NCI-H82 treated with DMSO at 0.1 percent for 48 hours (cell line): ENCODE data around the gene VEGFC.
A peak's percentile ranks its signal among the peaks of the same experiment; 100 is the strongest.

Experiments
- DNase-seq: peaks from one replicate; lab custom pipeline; 2025; ENCODE audit not compliant: unreplicated experiment; lab: John Stamatoyannopoulos, UW

The VEGFC gene, protein sequence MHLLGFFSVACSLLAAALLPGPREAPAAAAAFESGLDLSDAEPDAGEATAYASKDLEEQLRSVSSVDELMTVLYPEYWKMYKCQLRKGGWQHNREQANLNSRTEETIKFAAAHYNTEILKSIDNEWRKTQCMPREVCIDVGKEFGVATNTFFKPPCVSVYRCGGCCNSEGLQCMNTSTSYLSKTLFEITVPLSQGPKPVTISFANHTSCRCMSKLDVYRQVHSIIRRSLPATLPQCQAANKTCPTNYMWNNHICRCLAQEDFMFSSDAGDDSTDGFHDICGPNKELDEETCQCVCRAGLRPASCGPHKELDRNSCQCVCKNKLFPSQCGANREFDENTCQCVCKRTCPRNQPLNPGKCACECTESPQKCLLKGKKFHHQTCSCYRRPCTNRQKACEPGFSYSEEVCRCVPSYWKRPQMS

DNA sequence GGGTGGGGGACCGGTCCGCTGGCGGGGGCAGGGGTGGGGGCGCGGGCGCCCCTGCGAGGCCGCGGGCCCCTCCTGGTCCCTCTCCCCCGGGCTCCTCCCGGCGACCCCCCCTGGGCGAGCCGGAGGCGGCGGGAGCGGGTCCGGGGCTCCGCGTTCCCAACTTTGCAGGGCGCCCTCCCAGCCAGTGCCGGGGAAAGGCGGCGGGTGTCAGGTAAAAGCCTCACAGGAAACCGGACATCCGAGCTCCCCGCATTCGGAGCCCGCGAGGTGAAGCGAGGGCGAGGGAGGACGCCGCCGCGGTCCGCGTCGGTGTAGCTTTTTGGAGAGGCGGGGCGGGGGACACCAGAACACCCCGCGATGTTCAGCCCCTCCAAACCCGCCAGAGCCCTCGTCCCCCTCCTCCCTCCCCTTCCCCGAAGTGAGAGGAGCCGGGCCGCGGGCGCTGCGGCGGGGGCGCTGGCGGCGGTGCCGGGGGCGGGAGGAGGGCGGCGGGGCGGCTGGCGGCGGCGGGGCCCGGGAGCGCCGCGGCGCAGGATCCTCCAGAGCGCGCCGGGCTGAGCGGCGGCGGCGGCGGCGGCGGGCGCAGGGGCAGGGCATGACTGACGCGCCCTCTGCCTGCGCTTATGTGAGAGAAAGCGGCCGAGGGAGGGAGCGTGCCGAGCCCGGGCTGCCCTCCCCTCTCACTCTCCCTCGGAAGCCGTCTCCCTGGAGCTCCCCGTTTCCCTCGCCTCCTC, at the start of gene VEGFC:
Gene VEGFC, minus strand, starts transcription at position 597 of the 734 bp plus-strand sequence. CDS start 611 bp downstream, outside the sequence.
- no peak for DNase-seq

DNA sequence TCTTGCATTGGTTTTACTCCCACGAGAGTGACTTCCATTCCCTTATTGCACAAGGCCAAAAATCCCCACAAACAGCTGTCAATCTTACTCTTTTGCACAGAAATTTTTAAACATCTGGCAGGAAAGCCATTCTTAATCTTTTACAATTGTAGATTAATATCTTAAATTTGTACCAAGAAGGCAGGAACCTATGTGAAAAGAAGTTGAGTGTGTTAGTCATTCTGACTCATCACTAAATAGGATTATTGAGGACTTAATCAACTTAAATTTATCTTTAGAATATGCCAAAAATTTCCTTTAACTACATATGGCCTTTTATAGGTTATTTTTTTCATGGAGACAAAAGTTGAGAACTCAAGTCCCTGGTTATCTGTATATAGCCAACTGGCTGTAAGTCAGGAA, 49.0 kb upstream of the VEGFC start:
- peak; percentile 75 for DNase-seq

DNA sequence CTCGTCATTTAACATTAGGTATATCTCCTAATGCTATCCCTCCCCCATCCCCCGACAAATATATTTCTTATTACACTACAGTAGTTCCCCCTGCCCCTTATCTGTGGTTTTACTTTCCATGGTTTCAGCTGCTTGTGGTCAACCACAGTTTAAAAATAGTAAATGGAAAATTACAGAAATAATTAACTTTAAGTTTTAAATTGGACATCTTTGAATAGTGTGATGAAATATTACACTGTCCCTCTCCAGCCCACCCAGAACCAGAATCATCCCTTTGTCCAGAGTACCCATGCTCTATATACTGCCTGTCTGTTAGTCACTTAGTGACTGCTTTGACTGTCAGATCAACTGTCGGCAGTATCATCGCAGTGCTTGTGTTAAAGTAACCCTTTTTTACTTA, 47.4 kb upstream of the VEGFC start:
- DNase-seq, result no peak

DNA sequence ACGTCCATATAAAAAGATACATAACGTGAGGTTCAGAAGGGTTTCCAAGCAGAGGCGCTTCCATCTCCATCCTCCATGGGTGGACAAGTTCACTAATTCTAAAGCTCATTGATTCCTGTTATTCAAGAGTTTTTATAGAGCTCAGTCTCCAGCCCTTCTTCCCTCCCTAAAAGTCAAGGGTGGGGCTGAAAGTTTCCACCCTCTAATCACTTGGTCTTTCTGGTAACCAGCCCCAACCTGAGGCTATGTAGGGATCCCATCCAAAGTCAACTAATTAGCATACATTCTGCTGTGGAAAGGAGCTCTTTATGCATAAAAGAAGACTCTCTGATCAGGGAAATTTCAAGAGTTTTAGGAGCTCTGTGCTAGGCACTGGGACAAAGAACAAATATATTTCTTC, 46.9 kb upstream of the VEGFC start:
- no peak for DNase-seq

DNA sequence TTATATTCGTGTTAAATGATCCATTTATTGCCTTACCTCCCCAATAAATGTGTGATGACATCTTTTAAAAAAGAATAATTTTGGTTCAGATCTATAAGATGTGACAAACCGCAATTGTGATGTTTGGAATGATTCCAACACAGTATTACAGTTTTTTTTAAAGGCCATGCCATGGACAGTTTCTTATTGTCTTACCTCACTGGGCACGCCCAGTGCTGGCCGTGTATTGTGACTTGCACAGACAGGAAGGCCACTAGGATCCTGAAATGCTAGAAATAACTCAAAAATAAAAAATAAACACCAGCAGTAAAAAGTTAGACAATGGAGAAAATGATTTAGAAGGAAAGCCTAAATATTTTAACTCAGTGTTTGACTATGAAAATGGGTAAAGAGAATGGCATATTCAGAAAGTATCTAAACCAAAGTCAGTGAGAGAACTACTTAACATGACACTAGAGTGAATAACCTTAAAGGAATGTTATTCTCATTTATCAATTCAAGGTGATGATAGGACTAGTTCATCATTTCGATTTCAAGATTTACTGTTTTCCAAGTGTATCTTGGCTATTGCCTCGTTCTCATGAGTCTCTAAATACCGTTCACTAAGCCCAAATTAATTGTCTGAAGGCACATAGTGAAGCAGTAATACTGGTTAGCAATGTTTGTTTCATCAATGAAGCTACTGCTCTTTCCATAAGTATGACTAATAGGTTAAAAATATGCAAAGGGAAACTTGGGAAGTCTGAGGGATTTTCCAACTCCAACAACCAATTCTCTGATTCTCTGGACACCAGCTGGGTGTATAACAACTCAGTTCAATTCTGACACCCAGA, 46.1 kb upstream of the VEGFC start:
- no peak for DNase-seq

DNA sequence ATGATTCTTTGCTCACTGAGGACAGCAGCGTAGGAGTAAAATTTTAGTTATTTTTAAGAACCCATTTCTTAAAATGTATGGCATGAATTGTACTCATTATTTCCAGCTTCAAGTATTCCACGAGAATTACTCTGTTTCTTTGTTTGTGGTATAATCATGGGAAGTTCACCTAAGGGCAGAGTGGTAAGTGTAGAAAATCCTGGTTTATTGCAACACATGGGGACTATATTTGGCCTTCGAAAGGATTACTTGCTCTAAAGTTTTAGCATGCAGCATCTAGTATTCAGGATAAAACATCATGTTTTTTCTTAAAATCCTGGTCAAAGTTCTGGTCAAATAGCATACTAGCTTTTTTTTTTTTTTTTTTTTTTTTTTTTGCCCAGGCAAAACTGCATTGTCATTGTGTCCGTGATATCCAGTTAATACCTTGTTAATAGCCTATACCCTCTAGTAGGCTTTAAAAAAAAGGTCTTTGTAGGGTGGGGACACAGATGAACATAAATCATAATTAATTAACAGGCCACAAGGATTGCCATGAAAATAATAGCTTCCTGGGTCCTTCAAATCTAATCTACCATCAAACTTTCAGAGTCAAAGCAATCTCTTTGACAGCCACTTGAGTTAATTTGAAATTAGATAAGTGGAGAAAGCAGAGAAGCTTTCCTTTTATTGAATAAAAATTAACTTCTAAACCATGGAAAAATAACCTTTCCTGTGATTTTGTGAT, 44.6 kb upstream of the VEGFC start:
- DNase-seq, result peak; percentile 57

DNA sequence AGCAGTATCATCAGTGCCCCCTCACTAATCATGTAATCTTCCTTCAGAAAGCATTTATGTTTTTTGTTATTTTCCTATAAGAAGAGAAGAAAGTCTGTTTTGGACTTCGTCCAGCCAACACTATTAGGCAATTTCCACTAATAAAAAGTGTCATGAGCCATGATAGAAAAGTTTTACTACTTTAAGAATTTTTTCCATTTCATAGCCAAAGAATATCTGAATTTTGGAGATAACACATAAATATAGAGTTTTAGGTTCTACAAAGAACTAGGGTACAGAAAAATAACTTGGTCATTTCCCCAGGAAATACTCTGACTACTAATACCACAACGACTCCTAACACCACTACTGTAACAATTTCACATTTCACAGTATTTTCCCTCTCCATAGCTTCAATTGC, 41.8 kb upstream of the VEGFC start:
- no peak for DNase-seq

DNA sequence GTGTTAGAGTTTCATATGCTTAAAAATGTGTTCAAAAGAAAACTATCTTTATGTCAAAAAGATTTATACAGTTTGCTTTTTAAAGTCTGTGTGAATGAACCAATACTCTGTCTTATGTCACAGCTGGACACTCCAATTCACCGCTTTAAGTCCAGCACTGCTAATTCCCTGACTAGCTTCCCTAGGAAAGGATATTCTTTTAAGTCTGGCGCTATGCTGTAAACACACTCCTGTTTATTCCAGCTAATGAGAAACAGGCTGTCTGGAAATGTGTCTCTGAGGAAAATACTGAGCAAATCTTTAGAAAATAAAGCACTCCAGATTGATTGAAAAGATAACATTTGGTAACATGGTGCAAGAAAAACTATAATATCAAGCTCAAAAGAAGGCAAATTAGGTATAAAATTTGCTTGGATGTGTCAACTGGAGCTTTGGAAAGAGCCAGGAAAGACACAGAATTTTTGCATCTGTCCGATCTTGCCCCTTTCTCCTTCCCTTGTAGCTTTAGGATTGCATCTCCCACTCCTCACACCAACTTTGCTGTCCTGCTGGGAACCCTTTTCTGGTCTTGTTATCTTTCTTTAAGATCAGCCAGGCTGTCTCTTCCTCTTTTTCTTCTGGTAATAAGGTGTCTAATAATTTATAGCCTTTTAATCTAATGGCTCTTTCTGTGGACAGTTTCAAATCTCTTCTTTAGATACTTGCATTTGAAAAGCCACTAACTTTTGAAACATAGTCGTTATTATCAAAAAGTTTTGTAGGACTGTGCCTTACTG, 40.9 kb upstream of the VEGFC start:
- DNase-seq, result peak; percentile 18

DNA sequence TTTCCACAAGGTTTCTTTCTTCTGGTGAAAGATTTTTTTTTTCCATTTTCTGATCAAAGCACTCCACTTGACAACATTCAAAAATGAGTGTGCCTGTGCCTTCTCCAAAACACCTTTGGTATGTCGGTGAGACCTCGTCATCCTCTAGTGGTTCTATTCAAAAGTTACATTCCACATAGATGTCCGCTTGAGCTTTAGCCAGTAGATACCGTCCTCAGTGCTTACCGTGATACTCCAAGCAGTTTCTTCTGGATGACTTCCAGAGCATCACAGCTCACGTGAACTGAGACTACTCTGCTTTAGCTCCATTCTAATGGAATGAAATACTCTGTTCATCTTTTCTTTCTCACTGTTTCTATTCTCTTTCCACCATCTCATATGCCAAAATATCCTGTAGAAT, 38.2 kb upstream of the VEGFC start:
- DNase-seq, result no peak

DNA sequence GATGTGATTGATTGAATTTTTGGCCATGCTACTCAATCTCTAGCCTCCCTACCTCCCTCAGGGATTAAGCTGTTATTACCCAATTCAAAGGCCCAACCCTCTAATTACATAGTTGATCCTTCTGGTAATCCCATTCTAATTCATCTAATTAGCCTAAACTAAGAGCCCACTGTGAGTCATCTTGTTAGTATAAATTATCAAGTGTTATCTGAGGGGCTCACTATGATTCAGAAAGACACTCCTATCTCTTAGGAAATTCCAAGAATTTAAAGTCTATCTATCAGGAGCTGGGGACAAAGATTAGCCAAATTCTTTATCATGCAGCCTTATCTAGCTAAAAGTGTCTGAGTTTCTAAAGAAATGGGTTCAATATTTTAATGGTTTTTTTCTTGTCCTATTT, 32.9 kb upstream of the VEGFC start:
- peak; percentile 49 for DNase-seq

DNA sequence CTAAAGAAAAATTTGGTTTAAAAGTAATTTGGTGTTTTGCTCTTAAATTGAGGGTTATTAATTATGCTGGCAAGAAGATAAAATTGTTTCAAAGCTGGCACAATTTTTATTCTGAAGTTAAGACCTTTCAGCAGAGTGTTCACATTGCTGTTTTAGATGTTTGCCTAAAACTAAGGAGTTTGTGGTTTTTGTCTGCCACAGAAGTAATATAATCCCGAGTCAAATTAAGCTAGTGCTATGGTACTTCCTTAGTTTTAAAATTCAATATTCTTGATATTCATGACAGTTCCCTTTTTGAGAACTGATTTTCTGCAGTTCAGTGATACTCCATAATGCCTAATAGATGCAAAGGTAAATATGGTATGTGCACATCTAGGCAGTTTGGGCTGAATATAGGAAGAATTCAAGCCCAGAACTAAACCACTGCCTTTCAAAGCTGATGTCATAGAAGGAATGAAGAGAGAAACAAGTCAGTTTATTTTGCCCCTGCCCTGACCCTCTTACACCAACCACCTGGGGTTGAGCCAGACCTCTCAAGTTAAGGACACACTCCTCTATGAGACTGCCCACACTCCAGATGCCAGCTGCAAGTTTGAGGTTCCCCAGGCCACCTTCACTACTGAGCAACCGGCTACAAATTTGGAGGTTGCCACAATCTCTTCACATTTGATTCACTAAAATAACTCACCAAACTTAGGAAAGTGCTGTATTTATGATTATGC, 32.1 kb upstream of the VEGFC start:
- no peak for DNase-seq

DNA sequence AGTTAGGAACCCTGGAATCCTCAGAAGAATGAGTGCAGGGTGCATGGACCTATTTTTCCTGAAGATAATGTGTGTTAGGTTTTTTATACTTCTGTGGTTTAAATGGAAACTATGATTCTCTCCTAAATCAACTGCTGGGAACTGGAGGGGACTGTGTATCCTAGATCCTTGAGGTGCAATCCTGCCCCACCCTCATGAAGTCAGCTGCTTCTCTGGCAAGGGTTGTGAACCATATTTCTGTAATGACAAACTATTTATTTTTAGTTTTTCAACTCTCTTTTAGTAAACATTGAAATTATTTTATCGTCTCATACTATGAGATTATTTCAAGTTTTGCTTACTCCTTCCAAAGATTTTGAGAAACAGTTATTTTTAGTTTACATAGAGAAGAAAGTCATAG, 25.8 kb upstream of the VEGFC start:
- DNase-seq, result no peak

DNA sequence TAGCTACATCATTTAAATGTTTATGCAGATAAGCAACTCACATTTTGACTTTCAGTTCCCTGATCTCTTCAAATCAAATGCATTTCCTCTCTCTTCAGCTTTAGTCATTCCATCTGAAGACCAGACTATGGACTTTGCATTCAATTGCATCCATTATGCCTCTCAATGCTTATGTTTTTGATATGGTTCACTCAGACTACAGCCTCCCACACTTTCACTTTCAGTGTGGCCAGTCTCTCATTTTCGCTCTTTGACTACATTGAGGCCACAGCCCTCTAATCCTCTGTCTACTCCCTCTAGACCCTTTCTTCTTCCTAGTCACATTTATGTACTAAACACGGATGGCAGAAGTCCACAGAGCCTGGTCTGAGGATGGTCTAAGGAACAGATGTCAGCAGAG, 24.5 kb upstream of the VEGFC start:
- no peak for DNase-seq

DNA sequence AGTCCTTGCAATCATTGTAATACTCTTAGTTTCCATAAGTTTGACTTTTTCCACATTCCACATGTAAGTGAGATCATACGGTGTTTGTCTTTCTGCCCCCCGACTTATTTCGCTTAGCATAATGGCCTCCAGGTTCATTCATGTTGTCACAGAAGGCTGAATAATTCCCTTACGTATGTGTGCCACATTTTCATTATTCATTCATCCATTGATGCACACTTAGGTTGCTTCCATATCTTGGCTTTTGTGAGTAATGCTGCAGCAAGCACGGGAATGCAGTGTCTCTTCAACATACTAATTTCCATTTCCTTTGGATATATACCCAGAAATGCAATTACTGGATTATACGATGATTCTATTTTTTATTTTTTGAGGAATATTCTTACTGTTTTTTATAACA, 22.0 kb upstream of the VEGFC start:
- DNase-seq, result no peak

DNA sequence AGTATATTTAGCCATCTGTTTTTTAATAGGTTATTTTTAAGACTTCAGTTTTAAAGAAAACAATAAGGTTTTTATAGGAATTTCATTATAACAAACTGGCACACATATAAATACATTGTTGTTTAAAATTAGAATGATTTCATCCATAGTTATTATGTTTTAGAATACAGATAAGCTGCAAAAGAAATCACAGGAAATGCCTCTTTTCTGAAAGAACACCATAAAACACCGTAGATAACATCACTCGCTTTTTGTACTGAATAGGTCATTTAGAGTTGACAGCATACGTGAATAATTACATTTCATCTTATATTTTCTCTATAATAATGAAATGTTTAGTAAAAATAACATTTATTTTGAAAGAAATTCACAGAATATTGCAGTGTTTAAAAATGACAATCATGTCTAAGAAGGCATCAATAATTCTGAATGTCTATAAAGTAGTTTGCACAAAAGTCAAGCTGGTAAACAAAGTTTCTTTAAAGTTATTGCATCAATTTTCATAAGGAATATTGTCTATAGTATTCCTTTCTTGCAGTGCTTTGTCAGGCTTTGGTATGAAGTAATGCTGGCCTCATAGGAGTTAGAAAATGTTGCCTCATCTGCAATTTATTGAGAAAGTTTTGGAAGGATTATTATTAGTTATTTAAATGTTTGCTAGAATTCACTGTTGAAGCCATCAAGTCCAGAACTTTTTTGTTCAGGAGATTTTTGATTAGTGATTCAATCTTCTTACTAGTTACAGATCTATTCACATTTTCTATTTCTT, 17.9 kb upstream of the VEGFC start:
- DNase-seq, result no peak

DNA sequence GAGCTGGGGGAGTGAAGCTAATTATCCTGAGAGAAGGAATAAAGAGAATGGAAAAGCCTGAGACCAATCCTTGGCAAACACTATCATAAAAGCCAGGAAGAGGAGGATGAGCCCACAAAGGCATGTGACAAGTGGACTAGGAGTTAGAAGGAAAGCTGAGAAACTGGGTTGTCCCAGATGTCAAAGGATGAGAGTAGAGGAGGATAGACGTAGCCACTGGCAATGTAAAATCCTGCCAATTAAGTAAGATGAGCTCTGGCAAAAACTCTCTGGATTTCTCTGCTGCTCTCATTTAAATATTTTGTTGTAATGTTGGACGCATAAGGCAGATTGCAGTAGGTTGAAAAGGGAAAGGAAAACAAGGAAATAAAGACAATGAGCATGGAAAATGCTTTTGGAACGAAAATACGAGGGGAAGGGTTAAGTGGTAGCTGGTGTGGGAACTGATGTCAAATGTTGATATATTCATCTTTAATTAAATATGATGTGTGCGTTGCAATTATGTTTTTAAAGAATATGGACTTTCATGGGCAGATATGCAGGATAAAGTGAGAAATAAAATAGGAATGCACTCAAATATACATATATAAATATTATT, 14.2 kb upstream of the VEGFC start:
- no peak for DNase-seq

DNA sequence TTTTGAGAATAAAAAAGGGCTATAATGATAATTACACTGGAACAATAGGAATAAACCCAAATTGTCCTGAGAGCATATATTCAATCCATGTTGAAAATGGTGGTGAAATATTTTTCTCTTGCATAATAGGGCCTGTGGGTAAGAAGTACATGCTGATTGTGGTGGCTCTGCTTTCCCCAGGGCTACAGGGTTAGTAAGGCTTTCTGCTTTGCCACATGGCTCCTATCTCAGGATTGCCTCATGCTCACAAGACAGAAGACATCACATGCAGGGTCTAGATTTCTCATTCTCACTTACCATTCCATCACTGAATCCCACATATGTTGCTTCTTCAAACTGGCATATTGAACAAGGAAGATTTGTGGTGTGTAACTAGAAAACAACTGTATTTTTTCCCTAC, 12.4 kb upstream of the VEGFC start:
- no peak for DNase-seq

DNA sequence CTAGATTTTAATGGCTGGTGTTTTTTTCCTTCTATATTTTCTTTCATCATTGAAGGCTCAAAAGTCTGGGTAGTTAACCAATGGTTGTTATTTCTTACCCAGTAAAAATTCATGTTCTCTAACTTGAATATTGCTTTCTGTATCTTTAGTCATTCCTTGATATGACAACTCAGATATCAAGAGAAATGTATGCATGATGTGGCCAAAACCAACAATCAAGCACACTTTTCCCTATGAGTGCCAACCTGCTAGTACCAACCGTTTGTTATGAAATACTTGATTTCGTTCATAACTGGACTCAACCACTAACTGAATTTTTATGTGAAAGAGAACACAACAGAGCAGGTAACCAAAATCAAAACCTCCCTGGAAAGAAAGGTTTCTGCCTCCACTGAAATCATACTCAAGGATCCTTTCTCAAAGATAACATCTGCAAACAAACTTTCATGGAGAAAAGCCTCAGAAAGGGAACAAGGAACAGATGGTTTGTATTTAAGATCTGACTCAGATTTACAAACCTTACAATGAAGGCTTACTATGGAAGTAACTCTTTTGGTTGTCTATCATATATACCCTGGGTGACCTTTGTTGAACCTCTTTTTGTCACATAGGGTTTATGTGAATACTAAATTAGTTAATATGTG, 8.3 kb upstream of the VEGFC start:
- no peak for DNase-seq
